ENCODE measurements around the gene BDKRB2.
A peak's percentile ranks its signal among the peaks of the same experiment; 100 is the strongest.

The BDKRB2 gene

DNA sequence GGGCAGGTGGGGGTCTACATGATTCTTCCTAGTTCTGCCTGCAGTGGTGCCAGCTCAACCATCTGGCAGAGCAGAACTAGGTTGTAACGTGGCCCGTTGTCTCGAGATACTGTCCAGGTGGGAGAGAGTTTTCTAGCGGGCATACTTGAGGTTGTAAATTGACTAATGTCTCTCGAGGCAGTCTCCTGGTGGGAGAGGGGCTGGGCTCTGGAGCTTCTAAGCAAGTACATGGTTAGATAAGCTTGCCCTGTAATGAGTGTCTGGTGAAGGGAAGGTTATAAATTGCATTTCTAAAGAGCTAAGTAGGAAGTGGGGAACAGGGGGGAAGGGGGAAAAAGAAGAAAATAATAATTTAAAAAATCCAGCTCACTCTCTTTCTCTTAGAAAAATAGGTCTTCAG is 69.5 kb downstream of the BDKRB2 start:
- no peak for DNase-seq

DNA sequence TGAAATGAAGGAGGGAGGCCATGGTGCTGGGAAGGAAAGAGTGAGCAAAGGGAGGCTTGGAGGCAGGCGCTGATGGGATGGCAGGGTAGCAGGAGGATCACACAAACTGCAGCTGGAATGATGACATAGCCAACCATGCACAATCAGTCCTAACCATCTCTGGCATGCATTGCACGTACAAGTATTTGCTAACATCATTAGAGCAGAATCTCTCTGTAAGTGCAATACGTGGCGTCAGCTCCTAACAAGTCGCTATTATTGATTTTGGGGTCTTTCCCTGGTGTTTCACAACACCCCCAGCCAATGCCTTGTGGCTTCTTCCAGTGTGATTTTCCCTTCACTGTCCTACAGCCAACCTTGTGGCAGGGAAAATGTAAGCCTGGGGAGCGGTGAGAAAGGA is 69.9 kb downstream of the BDKRB2 start:
- DNase-seq, result no peak

DNA sequence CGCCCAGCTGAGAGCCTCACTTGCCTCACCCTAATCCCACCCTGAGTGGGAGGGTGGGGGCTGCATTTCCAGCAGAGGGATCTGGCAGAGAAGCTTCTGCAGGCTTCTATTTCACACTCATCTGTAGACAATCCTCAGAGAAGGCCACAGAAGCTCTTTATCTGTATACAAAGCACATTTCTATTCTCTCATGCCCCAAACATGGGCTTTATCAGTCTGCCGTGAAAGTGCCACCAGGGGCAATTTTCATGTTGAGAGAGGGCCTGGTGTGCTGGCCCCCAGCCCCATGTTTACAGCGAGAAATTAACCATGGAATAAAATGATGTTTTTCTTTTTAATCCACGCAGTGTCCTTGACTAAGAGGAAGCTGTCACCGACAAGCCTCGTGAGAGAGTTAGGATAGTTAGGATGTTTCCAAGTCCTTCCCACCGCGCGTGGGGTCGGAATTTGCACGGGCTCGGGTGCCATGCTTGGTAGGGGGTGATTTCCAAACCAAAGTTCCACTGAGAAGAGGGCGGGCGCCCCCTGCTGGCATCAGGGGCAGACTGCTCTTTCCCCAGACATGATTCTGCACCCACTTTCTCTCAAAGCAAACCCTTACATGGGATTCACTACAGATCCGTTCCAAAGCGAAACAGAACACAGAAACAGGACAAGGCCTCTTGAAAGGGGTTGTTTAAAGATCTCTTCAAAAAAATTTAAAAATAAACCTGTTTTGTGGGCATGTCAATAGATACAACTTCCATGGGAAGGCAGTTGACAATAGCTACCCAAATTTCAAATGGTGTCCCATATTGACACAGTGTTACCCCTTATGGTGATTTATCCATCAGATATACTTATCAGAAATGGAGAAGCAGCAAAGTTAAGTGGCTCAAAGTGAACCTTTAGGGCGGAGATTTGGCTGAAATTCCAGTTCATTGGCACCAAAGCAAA is 70.8 kb downstream of the BDKRB2 start:
- DNase-seq, result peak; percentile 83

DNA sequence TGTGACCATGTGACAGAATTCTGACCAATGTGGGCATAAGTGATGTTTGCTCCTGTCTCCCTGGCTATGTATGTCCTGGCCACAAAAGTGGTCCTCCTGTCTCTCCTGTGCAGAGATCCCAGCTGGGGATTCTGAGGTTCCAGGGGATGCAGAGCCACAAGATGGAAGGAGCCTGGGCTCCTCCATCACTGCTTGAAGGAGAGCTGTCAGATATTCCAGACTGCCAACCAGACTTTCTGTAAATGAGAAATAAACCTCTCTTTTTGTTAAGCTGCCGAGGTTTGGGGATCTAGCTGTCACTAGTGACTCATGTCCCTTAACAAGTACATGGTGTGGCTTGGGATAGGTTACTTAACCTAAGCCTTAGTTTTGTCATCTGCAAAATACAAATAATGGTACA is 73.3 kb downstream of the BDKRB2 start:
- no peak for DNase-seq

GRCh38 chr14:96279564-96279963 is 74.9 kb downstream of the BDKRB2 start:
- no peak for DNase-seq

DNA sequence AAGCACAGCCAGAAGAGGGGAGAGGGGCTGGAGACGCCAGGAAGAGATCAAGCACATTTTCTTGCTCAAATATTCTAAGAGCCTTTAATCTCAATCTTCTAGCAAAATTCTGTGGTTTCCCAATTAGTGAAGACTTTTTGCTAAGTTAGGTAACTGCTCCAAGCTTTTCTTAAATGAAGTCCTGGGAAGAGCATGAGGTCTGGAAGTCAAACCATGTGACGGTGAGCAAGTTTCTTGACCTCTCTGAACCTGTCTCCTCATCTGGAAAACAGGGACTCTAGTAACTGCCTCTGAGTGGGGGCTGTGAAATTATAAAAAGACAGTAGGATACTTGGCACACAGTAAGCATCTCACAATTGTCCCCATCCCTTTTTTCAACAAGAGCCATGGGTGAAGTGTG is 75.5 kb downstream of the BDKRB2 start:
- DNase-seq, result no peak

DNA sequence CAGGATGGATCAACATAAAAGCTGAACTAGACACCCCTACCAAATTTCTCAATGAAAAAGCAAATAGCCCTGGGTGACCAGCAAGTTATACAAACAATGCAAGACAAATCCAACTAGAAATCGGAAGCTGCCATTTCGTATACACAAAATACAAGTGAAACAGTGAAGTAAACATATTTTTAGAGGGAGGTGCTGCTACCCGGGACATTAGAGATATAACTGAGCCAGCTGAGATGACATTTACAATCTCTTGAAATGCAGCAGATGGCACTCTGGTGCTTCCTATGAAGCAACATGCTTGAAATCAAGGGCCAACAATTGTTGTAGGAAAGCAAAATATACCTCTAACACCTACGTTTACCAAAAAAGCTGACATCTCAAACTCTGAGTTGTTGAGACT is 76.8 kb downstream of the BDKRB2 start:
- DNase-seq, result no peak

- no peak for DNase-seq
Measured at GRCh38 chr14:96284008-96284407, 79.4 kb downstream of the BDKRB2 start.

- no peak for DNase-seq
Measured at GRCh38 chr14:96284430-96284829, 79.8 kb downstream of the BDKRB2 start.

GRCh38 chr14:96285667-96286066 is 81.0 kb downstream of the BDKRB2 start:
- DNase-seq, result no peak

GRCh38 chr14:96286251-96286650 is 81.6 kb downstream of the BDKRB2 start:
- no peak for DNase-seq

GRCh38 chr14:96287856-96288255 is 83.2 kb downstream of the BDKRB2 start:
- DNase-seq, result no peak
